Globus pallidus (tissue), 1 donor: ENCODE measurements around the gene GLDN.
"Not testable (repeated sequence)": the region's sequence is repeated elsewhere in the genome, so short reads cannot be mapped to it uniquely, and the experiment has no call there.

Experiments used
- DNase-seq: peaks from one replicate; pipeline ENCODE4 v3.0.0-alpha.2; 2015; ENCODE audit warnings: low spot score

GLDN gene

DNA sequence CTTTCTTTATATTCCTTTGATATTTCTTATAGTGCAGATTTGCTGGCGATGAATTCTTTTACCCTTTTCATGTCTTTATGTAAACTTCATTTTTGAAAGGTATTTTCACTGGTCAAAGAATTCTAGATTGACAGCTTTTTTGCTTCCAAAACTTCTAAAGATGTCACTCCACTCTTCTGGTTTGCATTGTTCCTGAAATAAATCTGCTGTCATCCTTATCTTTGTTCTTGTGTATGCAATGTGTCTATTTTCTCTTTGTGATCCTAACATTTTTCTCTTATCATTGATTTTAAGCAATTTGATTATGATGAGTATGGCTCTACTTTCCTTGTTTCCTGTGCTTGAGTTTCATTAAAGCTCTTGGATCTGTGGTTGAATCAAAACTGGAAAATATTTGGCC is 103.4 kb downstream of the GLDN start:
- DNase-seq = no peak

DNA sequence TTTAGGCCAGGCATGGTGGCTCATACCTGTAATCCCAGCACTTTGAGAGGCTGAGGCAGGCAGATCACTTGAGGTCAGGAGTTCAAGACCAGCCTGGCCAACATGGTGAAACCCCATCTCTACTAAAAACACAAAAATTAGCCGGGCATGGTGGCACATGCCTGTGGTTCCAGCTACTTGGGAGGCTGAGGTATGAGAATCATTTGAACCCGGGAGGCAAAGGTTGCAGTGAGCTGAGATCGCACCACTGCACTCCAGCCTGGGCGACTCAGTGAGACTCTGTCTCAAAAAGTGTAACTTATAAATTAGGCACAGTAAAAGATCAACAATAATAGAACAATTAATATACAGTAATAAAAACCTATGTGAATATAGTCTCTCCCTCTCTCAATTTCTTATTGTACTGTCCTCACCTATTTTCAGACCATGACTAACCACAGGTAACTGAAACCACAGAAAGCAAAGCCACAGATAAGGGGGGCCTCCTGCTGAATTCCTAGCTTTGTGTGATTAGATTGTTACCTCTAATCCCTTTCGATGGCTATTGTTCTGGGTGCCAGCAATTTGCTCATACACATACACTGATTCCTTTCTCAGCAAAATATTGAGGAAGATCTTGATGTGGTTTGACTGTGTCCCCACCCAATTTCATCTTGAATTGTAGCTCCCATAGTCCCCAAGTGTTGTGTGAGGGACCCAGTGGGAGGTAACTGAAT is 104.7 kb downstream of the GLDN start:
- not testable (repeated sequence) for DNase-seq

DNA sequence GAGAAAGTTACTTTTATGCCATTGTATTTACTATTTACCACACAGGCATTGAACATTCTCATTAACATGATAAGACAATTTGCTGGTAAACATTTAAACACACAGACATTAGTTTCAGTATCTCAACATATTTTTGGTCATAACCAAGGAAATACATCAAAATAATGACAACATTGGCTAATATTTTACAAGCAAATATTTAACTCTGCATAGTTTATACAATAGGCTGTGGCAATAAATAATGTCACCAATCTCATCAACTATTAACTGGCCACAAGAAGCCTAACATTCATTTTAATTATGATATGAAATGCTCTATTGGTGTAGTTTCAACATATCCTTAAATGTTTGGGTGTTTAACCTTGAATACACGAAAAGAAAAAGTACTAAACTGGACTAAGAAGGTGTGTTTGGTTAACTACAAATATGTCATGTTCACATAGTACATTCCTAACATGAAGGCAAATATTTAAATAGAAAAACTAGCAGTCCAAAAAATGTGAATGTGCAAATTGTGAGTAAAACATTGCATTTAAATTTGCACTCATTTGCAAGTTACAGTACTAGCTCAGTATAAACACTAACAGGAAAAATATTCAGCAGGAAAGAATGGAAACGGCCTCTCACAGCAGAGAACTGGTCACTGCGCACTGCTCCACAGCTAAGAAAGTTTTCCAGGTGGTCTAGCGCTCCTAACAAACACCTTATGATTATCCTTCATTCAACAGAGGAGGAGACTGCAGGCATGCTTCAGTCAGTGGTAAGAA is 106.6 kb downstream of the GLDN start:
- no peak for DNase-seq

- no peak for DNase-seq
These were observed 107.4 kb downstream of the GLDN start for GRCh38 chr15:51448622-51449399.

DNA sequence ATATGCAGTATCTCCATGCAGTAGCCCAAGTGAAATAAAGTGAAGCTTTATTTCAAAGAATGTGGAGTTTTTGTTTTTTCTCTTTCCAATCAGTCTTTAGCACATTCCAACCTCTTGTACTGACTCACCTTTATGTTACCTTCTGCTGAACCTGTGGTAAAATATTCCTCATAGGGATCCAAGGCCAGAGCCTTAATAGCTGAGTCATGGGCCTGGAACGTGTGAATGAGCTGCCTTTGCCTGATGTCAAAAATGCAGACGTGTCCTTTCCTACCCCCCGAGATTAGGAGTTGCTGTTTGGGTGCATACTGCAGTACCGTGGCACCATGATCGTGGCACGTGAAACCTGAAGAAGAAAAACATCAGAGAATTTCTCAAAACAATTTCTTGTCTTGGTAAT is 108.5 kb downstream of the GLDN start:
- DNase-seq = no peak
